Psoas muscle (tissue), 8 donors: ENCODE data around the gene GAS2L1. TPM values are rescaled to one million over a fixed set of nuclear protein-coding genes. Genes with fewer than 3 reads are reported as not detected.

Experiments used
- ATAC-seq, 4 donors: fragments of 200-7000 bp; cut with Tn5 transposase; one replicate each; pipeline ENCODE4 v1.9.1; 2020; ENCODE audit warnings: moderate library complexity in 3 of 4, mild to moderate bottlenecking in 2 of 4
- DNase-seq, 2 donors: peaks; one replicate each; pipeline ENCODE4 v3.0.0-alpha.2; 2020
- H3K27ac ChIP-seq: fragments of 200-600 bp; one replicate; pipeline ENCODE4 v1.8.0; 2022
- H3K27me3 ChIP-seq, 3 donors: fragments of 200-600 bp in 1 of 3; one replicate each; pipeline versions ENCODE4 v1.6.1 to v1.8.0; 2013 to 2022; ENCODE audit warnings: low read length in 2 of 3, mild to moderate bottlenecking in 2 of 3, moderate library complexity in 1 of 3; ENCODE audit not compliant: insufficient read depth in 3 of 3
- H3K36me3 ChIP-seq, 2 donors: fragments of 200-600 bp in 1 of 2; one replicate each; pipeline versions ENCODE4 v1.6.1 to v1.8.0; 2013 to 2022; ENCODE audit warnings: low read depth in 1 of 2, mild to moderate bottlenecking in 1 of 2, moderate library complexity in 1 of 2; ENCODE audit not compliant: insufficient read depth in 1 of 2
- H3K4me1 ChIP-seq: fragments of 200-600 bp; one replicate; pipeline ENCODE4 v1.8.0; 2022
- H3K4me3 ChIP-seq: fragments of 200-600 bp; one replicate; pipeline ENCODE4 v1.8.0; 2022; ENCODE audit warnings: mild to moderate bottlenecking
- H3K9me3 ChIP-seq: fragments of 200-600 bp; one replicate; pipeline ENCODE4 v1.8.0; 2022
- CTCF ChIP-seq: fragments of 200-600 bp; IDR thresholded peaks from one replicate; pipeline ENCODE4 v1.8.0; 2022; ENCODE audit warnings: antibody characterized with exemption
- WGBS, 3 donors: extraction: QIAGEN DNeasy Blood & Tissue Kit; methylation state at CpG; one replicate each; pipeline versions ENCODE4 v1.1.6 to v1.1.7; 2013; 5-methylcytosine and 5-hydroxymethylcytosine counted together
- intact Hi-C, 2 donors: fragments of 100-400 bp; cut with DNase I; formaldehyde crosslinking; loops; one replicate each; pipeline versions ENCODE4 v1.11.0 to v1.14.2; 2022
- polyA plus RNA-seq, 3 donors: library from polyadenylated mRNA; stranded (reverse); fragments of 200-250 nt; gene quantifications; one replicate each; pipeline ENCODE4 v1.2.3, GENCODE V29; 2013
- total RNA-seq, 4 donors: library from RNA; stranded (reverse); fragmentation: NEBNext Ultra II Directional in 2 of 4; extraction: Animal tissue kit (Norgen Biotek cat#: 25700) in 2 of 4; gene quantifications; one replicate each; pipeline versions ENCODE4 v1.2.1 to v1.2.4, GENCODE V29; 2021 to 2023
- donor health status: healthy with polysubstance abuse.
- donor health status: DM: no; HTN: no; CAD: no; lungs with moderate emphysema.
- donor health status: Bipolar disorder and iron deficiency.
- donor health status: healthy.
- donor health status: DM: yes; HTN: yes; CAD: no.
- donor health status: DM: no; HTN: no; CAD: no.
- donor health status: DM: no; HTN: no; CAD: no.
- donor health status: DM: yes; HTN: yes; CAD: no.

GAS2L1 gene
- total and polyA plus RNA-seq, 7 donors: 4.6 to 19.8 (median 5.2) TPM

- H3K4me1 ChIP-seq: no peaks in the 10 kb centered on the region
- 61 to 74% (median 62%) methylated on average over 8 of the region's 8 CpGs for WGBS, 3 donors
- peaks cover 29 to 74% of the 10 kb centered on the region in 2 donors for H3K36me3 ChIP-seq
- H3K27me3 ChIP-seq: no peaks in the 10 kb centered on the region
- no peak for DNase-seq
- no peak for ATAC-seq
- no peak overlapping the region for H3K27ac ChIP-seq
- no peak for TF ChIP-seq CTCF
- H3K4me3 ChIP-seq: no peak overlapping the region
- intact Hi-C loops: no loop called here
- H3K9me3 ChIP-seq: no peaks in the 10 kb centered on the region
These were observed 7.8 kb upstream of the GAS2L1 start for GRCh38 chr22:29298641-29299040.

GRCh38 chr22:29299136-29299900 is 7.1 kb upstream of the GAS2L1 start:
- intact Hi-C loops: no loop called here
- H3K9me3 ChIP-seq: no peaks in the 10 kb centered on the region
- H3K27me3 ChIP-seq: no peaks in the 10 kb centered on the region
- H3K4me3 ChIP-seq: no peak overlapping the region
- DNase-seq (no peak), ATAC-seq (no peak)
- 85 to 89% (median 86%) methylated on average over 19 of the region's 19 CpGs for WGBS, 3 donors
- no peak for TF ChIP-seq CTCF
- no peaks in the 10 kb centered on the region for H3K4me1 ChIP-seq
- peaks cover 28 to 67% of the 10 kb centered on the region in 2 donors for H3K36me3 ChIP-seq
- H3K27ac ChIP-seq: no peak overlapping the region

- intact Hi-C loops: no loop called here
- 65 to 70% (median 66%) methylated on average over 4 of the region's 4 CpGs for WGBS, 3 donors
- TF ChIP-seq CTCF: no peak
- Histone ChIP-seq H3K27ac (no peak overlapping the region), H3K36me3 (peaks cover 25 to 56% of the 10 kb centered on the region in 2 donors), H3K27me3 (no peaks in the 10 kb centered on the region), H3K4me3 (no peak overlapping the region), H3K4me1 (no peaks in the 10 kb centered on the region), H3K9me3 (no peaks in the 10 kb centered on the region)
- no peak for DNase-seq
- no peak for ATAC-seq
These were observed 6.0 kb upstream of the GAS2L1 start for GRCh38 chr22:29300467-29300806.

GRCh38 chr22:29300807-29301601 is 5.4 kb upstream of the GAS2L1 start:
- no peak overlapping the region for H3K27ac ChIP-seq
- H3K9me3 ChIP-seq: no peaks in the 10 kb centered on the region
- H3K27me3 ChIP-seq: no peaks in the 10 kb centered on the region
- intact Hi-C loops: no loop called here
- TF ChIP-seq CTCF: no peak
- ATAC-seq: peak in 3 of 4 donors; percentile 9 to 25 (median 14)
- no peak overlapping the region for H3K4me3 ChIP-seq
- DNase-seq: no peak
- H3K36me3 ChIP-seq: peaks cover 23 to 50% of the 10 kb centered on the region in 2 donors
- no peaks in the 10 kb centered on the region for H3K4me1 ChIP-seq
- WGBS, 3 donors: 63 to 72% (median 69%) methylated on average over 10 of the region's 10 CpGs
